Ovary (tissue), 3 donors: ENCODE measurements around the gene POLD2.

ENCODE experiments used
- CTCF ChIP-seq, 3 donors: fragments of 450-650 bp in 2 of 3; fragments of 200-600 bp in 1 of 3; IDR thresholded peaks; one replicate each; pipeline versions ENCODE4 v1.5.1 to v1.8.0; 2016 to 2022; ENCODE audit warnings: antibody characterized with exemption in 3 of 3, mild to moderate bottlenecking in 1 of 3
- POLR2A ChIP-seq: fragments of 450-650 bp; IDR thresholded peaks from one replicate; pipeline ENCODE4 v1.6.1; 2017; ENCODE audit warnings: antibody characterized with exemption, mild to moderate bottlenecking, moderate library complexity
- donor health status: DM: no; HTN: no; CAD: no.

- TF ChIP-seq CTCF (IDR thresholded peaks at IDR 0.05) = no peak
- TF ChIP-seq POLR2A = no peak
These were observed 30.6 kb upstream of the POLD2 start for GRCh38 chr7:44153948-44154335.
